HPDE6-E6E7 (cell line): ENCODE results near the gene PYY.

ENCODE experiments used
- DNase-seq: peaks from one replicate; pipeline ENCODE4 v3.0.0; 2011; ENCODE audit warnings: missing footprints; ENCODE audit errors: extremely low spot score

PYY gene

GRCh38 chr17:43915559-43915958, 38.2 kb downstream of the PYY start:
- no peak for DNase-seq

- no peak for DNase-seq
Observed at GRCh38 chr17:43914451-43914850, 39.3 kb downstream of the PYY start.

DNA sequence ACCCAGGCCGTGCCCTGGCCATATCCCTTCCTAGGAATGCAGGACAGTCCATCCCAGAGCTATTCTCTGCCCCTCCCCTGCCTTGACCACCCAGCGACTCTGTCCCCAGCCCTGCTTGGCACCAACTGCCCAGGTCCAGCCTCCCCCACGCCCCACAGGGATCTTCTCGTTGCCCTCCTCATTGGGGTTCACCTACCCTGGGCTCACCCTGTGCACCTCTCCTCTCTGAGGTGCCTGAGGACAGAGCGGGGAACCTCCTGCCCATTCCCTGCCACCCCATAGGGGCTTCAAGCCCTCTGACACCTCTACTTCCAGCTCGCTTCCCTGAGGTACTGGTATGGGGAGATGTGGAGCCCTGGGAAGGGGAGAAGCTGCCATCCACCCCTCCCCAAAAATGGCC, 40.2 kb downstream of the PYY start:
- DNase-seq, result no peak

DNA sequence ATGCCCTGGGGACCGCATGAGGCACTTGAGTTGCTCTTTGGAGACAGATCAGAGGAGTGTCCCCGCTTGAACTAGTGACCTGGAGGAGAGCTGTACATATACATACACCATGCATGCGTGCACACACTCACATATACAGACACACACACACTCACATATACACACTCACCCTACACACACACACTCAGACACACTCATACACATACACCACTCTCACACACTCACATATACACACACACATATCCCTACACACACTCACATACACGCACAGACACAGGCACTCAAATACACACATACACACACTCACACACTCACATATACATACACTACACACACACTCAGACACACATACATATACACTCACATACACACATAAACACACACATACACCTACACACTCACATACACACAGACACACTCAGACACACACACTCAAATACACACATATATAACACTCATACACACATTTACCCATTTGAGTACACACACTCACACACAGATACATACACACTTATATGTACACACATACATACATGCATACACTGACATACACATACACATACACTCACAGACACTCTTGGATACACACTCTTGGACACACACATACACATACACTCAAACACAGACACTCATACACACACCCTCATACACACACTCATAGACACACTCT, 41.0 kb downstream of the PYY start:
- DNase-seq, result no peak

GRCh38 chr17:43911904-43912303, 41.8 kb downstream of the PYY start:
- no peak for DNase-seq

GRCh38 chr17:43909537-43910231, 44.1 kb downstream of the PYY start:
- no peak for DNase-seq

DNA sequence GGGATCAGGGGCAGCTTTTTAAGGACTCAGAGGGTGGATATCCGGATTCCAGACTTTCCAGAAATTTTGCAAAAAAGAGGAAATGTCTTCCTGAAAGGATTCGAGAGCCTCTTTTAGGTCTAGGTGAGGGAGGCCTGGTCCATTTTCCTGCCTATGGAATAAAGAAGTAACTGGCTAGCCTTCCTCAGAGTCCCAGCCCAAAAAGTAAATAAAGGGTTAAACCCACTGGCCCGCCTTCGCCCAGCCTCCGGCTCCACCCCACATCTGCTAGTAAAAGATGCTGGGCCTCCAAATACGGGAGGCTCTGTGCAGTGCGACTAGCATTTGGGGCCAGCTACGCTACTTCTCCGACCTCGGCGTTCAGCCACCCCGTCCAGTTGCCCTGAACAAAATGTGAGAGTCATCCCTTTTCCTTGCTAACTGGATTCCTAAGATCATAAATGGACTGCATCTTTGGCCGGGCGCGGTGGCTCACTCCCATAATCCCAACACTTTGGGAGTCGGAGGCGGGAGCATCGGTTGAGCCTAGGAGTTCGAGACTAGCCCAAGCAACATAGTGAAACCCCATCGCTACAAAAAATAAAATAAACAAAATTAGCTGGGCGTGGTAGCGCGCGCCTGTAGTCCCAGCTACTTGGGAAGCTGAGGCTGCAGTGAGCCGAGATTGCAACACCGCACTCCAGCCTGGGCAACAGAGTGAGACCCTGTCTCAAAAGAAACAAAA, 45.6 kb downstream of the PYY start:
- DNase-seq, result no peak

DNA sequence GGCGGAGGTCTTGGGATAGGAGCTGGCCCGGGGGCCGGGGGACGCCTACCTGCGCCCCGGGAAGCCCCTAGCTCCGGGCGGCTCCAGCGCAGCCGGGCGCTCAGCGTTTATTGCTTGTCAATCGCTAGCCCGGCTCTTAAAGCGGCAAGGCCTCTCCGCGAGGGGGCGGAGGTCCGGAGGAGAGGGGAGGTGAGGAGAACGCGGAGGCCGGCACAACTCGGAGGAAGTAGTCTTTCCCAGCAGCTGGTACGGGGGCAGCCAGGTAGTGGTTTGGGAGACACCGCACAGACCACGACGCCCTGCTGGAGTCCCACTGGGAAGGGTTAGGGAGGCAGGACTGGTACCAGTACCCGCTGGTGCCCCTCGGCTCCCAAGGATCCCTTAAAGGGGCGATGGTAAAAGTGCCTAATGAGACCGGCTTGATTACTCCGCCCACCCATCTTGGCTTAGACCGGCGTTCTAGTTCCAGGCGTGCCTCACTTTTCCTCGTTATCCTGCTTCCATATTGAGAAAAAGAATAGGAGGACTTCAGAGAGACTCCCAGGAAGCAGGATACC, 46.2 kb downstream of the PYY start, which contains the start of gene MPP2:
Gene MPP2 (minus strand): TSS at position 112 of the 557 bp plus-strand sequence. CDS start 3,076 bp downstream, outside the sequence.
- no peak for DNase-seq

DNA sequence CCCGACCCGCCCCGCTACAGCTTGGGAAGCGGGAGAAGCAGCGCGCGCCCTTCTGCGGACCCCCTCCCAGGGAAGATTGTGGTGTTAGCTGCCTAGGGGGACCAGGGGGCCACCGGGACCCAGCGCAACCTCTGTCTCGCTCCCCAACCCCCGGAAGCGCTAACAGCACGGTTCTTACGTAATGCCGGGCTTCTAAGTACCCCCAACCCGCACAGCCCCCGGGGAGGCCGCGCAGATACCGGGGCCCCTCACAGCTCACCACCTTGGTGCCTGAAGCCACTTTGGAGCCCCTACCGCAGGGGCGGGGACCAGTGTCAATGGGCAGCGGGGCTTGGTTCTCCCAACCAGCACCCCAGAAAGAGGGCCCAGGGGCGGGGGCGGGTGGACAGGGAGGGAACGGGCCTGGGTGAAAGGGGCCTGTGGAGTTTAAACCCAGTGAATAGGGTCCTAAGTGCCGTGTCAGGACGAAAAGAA, 46.8 kb downstream of the PYY start:
- no peak for DNase-seq

- DNase-seq, result no peak
Observed at GRCh38 chr17:43905985-43906852, 47.5 kb downstream of the PYY start.

GRCh38 chr17:43905400-43905984, 48.2 kb downstream of the PYY start:
- DNase-seq, result no peak
